IMR-90 (cell line): ENCODE results near the gene NXPE3. TPM values are rescaled to one million over a fixed set of nuclear protein-coding genes. Genes with fewer than 3 reads are reported as not detected.

Experiments used
- ATAC-seq: fragments of 200-7000 bp; cut with Tn5 transposase; 2 replicates; pipeline ENCODE4 v1.9.1; 2020; ENCODE audit warnings: low read depth, mild to moderate bottlenecking, moderate library complexity
- BruUV-seq: library from RNA; stranded (reverse); fragments of 400-500 nt; replicated peaks from 2 replicates; lab custom pipeline; 2021; lab: Mats Ljungman, UMichigan
- CTCF ChIA-PET: fragments of 300-600 bp; formaldehyde crosslinking; extraction: SDS; loops from one replicate; lab custom pipeline; 2021; ENCODE audit warnings: antibody characterized with exemption; lab: Yijun Ruan, JAX
- POLR2A ChIA-PET: fragments of 300-600 bp; sonication (Branson Sonifier 250); formaldehyde crosslinking; loops from one replicate; lab custom pipeline; 2022; ENCODE audit warnings: antibody characterized with exemption; ENCODE audit not compliant: unreplicated experiment; lab: Charles Lee
- DNase-seq: peaks from one replicate; pipeline ENCODE4 v3.0.0; 2013
- H2AFZ ChIP-seq: replicated peaks from 2 replicates; pipeline ENCODE3; 2013; ENCODE audit warnings: low read length, mild to moderate bottlenecking; ENCODE audit not compliant: poor library complexity
- H2AK5ac ChIP-seq: 2 replicates; pipeline ENCODE4 v1.6.1; 2013; ENCODE audit warnings: low read depth, low read length, inconsistent platforms
- H2AK9ac ChIP-seq: replicated peaks from 2 replicates; pipeline ENCODE3; 2013; ENCODE audit warnings: mild to moderate bottlenecking, low read depth, low read length, moderate library complexity; ENCODE audit not compliant: poor library complexity
- H2BK120ac ChIP-seq: 2 replicates; pipeline ENCODE4 v1.6.1; 2013; ENCODE audit warnings: low read depth, low read length, inconsistent platforms
- H2BK15ac ChIP-seq: 3 replicates; pipeline ENCODE4 v1.6.1; 2013; ENCODE audit warnings: low read depth, low read length, inconsistent platforms
- H2BK20ac ChIP-seq: 2 replicates; pipeline ENCODE4 v1.6.1; 2013; ENCODE audit warnings: low read depth, mild to moderate bottlenecking, inconsistent platforms, low read length, moderate library complexity
- H2BK5ac ChIP-seq: 2 replicates; pipeline ENCODE4 v1.6.1; 2013; ENCODE audit warnings: mild to moderate bottlenecking, low read depth, low read length, inconsistent platforms; ENCODE audit not compliant: poor library complexity, severe bottlenecking
- H3K14ac ChIP-seq: replicated peaks from 2 replicates; pipeline ENCODE4 v1.6.1; 2013; ENCODE audit warnings: low read depth, low read length, inconsistent platforms
- H3K18ac ChIP-seq: 2 replicates; pipeline ENCODE4 v1.6.1; 2013; ENCODE audit warnings: low read depth, low read length, control low read depth
- H3K23ac ChIP-seq: 2 replicates; pipeline ENCODE4 v1.6.1; 2013; ENCODE audit warnings: low read depth, low read length, inconsistent platforms
- H3K27ac ChIP-seq: 2 replicates; pipeline ENCODE4 v1.5.1; 2013; ENCODE audit warnings: mild to moderate bottlenecking, control low read depth, low read length; ENCODE audit not compliant: insufficient read depth
- H3K27me3 ChIP-seq: 2 replicates; pipeline ENCODE4 v1.6.1; 2013; ENCODE audit warnings: low read length; ENCODE audit not compliant: control insufficient read depth, insufficient read depth
- H3K36me3 ChIP-seq: 2 replicates; pipeline ENCODE4 v1.6.1; 2013; ENCODE audit warnings: low read length, mixed read lengths; ENCODE audit not compliant: control insufficient read depth, insufficient read depth
- H3K4ac ChIP-seq: 2 replicates; pipeline ENCODE4 v1.6.1; 2013; ENCODE audit warnings: low read depth, low read length, inconsistent platforms
- H3K4me1 ChIP-seq: 2 replicates; pipeline ENCODE4 v1.6.1; 2013; ENCODE audit warnings: low read length, mixed read lengths; ENCODE audit not compliant: control insufficient read depth, insufficient read depth
- H3K4me2 ChIP-seq: 2 replicates; pipeline ENCODE4 v1.6.1; 2013; ENCODE audit warnings: low read depth, mild to moderate bottlenecking, control low read depth, low read length, moderate library complexity
- H3K4me3 ChIP-seq: 2 replicates; pipeline ENCODE4 v1.5.1; 2013; ENCODE audit warnings: low read depth, mild to moderate bottlenecking, control low read depth, low read length, moderate library complexity; ENCODE audit not compliant: insufficient read depth
- H3K56ac ChIP-seq: 2 replicates; pipeline ENCODE4 v1.6.1; 2013; ENCODE audit warnings: low read length, inconsistent platforms; ENCODE audit not compliant: insufficient read depth; ENCODE audit errors: extremely low read depth
- H3K79me1 ChIP-seq, 2 experiments: 2 replicates each; pipeline ENCODE4 v1.6.1; 2013; ENCODE audit warnings: low read length in 2 of 2, inconsistent platforms in 1 of 2, low read depth in 1 of 2
- H3K9ac ChIP-seq: 2 replicates; pipeline ENCODE4 v1.6.1; 2013; ENCODE audit warnings: low read depth, low read length, control low read depth
- H3K9me1 ChIP-seq: 2 replicates; pipeline ENCODE4 v1.6.1; 2013; ENCODE audit warnings: low read length, inconsistent platforms; ENCODE audit not compliant: insufficient read depth
- H3K9me3 ChIP-seq: 2 replicates; pipeline ENCODE4 v1.6.1; 2013; ENCODE audit warnings: low read length; ENCODE audit not compliant: control insufficient read depth, insufficient read depth
- H4K20me1 ChIP-seq: 2 replicates; pipeline ENCODE4 v1.6.1; 2013; ENCODE audit warnings: low read length, inconsistent platforms; ENCODE audit not compliant: insufficient read depth
- H4K5ac ChIP-seq: 2 replicates; pipeline ENCODE4 v1.6.1; 2013; ENCODE audit warnings: mild to moderate bottlenecking, low read depth, low read length, control low read depth
- H4K8ac ChIP-seq, 2 experiments: 2 replicates each; pipeline ENCODE4 v1.6.1; 2013; ENCODE audit warnings: low read depth in 2 of 2, low read length in 2 of 2, control low read depth in 1 of 2, inconsistent platforms in 1 of 2
- H4K91ac ChIP-seq: 2 replicates; pipeline ENCODE4 v1.6.1; 2013; ENCODE audit warnings: low read depth, low read length, inconsistent platforms; ENCODE audit not compliant: insufficient read depth
- FOS ChIP-seq: fragments of 150-350 bp; IDR thresholded peaks from 2 replicates; pipeline ENCODE4 v1.6.1; 2016; ENCODE audit warnings: low read depth, low read length
- RAD21 ChIP-seq: IDR thresholded peaks from 2 replicates; pipeline ENCODE4 v1.6.1; 2012; ENCODE audit warnings: low read length, improper control_type of control experiment
- RCOR1 ChIP-seq: IDR thresholded peaks from 2 replicates; pipeline ENCODE4 v1.6.1; 2012; ENCODE audit warnings: mild to moderate bottlenecking, low read length, improper control_type of control experiment; ENCODE audit not compliant: insufficient replicate concordance
- WGBS, 2 experiments: methylation state at CpG; one replicate each; pipeline versions ENCODE4 v1.1.5 to v1.1.7; 2013; ENCODE audit warnings: missing lambda C conversion rate in 2 of 2; ENCODE audit not compliant: insufficient read length in 1 of 2; ENCODE audit errors: extremely low coverage in 2 of 2; 5-methylcytosine and 5-hydroxymethylcytosine counted together
- dilution Hi-C: fragments of 300-500 bp; cut with HindIII; formaldehyde crosslinking; loops from one replicate; pipeline ENCODE4 v1.14.3; 2018; ENCODE audit warnings: low sequenced_read_pairs; ENCODE audit not compliant: unreplicated experiment
- in situ Hi-C: fragments of 300-500 bp; cut with MboI; formaldehyde crosslinking; loops from 3 replicates; pipeline ENCODE4 v1.14.3; 2019; ENCODE audit warnings: low sequenced_read_pairs, inconsistent platforms, mixed read lengths
- intact Hi-C: fragments of 100-400 bp; cut with micrococcal nuclease; formaldehyde crosslinking; loops from 2 replicates; pipeline ENCODE4 v1.10.0; 2022
- polyA plus RNA-seq, 3 experiments: library from polyadenylated mRNA; depleted of rRNA; stranded (reverse); fragments of >200 nt; gene quantifications; 2 replicates each; pipeline ENCODE4 v1.2.3, GENCODE V29; 2012; ENCODE audit warnings: low replicate concordance in 1 of 3
- total RNA-seq: library from RNA; depleted of rRNA; stranded (reverse); fragments of >200 nt; gene quantifications from 2 replicates; pipeline ENCODE4 v1.2.3, GENCODE V29; 2012

NXPE3 gene
- total and polyA plus RNA-seq, 2 of the 4 experiments (the other 2 are of a cell fraction): 20.0 to 23.8 TPM

GRCh38 chr3:101852983-101853840 is 74.2 kb downstream of the NXPE3 start:
- no peaks in the 10 kb centered on the region for H3K27me3 ChIP-seq
- TF ChIP-seq RAD21: no peak
- no peak for TF ChIP-seq RCOR1
- no peak for TF ChIP-seq FOS
- H3K18ac ChIP-seq: no peak overlapping the region
- peak overlapping the region; percentile 60 for H3K4me2 ChIP-seq
- no peak overlapping the region for H2AFZ ChIP-seq
- peak overlapping the region; percentile 38 for H3K14ac ChIP-seq
- peaks cover 21% of the 10 kb centered on the region for H3K9me1 ChIP-seq
- CTCF ChIA-PET: interaction anchor here (0.7 kb wide), 1 partner anchor 83 kb away, joined by 10 read pairs; no protein-coding TSS in a partner anchor
- no TSS peak for BruUV-seq
- H3K9ac ChIP-seq: peak overlapping the region; percentile 32; the same call in 1 of the 2 replicates
- no peak overlapping the region for H2BK20ac ChIP-seq
- no peak overlapping the region for H2AK9ac ChIP-seq
- POLR2A ChIA-PET: no interaction called here
- 100% methylated on average over 3 of the region's 8 CpGs; no CpG with 5 or more reads in 1 of the 2 experiments for WGBS, 2 experiments
- peak overlapping the region; percentile 29; the same call in 1 of the 2 replicates for H3K27ac ChIP-seq
- no peak overlapping the region; a peak in 1 of 4 replicates for H4K8ac ChIP-seq
- no peaks in the 10 kb centered on the region for H3K9me3 ChIP-seq
- H3K56ac ChIP-seq: no peak overlapping the region
- H2BK15ac ChIP-seq: no peak overlapping the region
- peaks cover 10% of the 10 kb centered on the region for H3K4me1 ChIP-seq
- in situ Hi-C loops (no loop called here), dilution Hi-C loops (no loop called here), intact Hi-C loops (loop anchor here (5.0 kb wide), 1 partner anchor 41 kb away; no protein-coding TSS in a partner anchor)
- no peak overlapping the region for H4K5ac ChIP-seq
- H3K23ac ChIP-seq: peak overlapping the region; percentile 54
- H4K20me1 ChIP-seq: peaks cover 70% of the 10 kb centered on the region
- H4K91ac ChIP-seq: no peak overlapping the region
- no peak for DNase-seq
- no peak for ATAC-seq
- peak overlapping the region; percentile 58 for H2BK5ac ChIP-seq
- H3K4ac ChIP-seq: no peak overlapping the region
- no peak overlapping the region for H2BK120ac ChIP-seq
- peak overlapping the region; percentile 2; the same call in 1 of the 2 replicates for H3K4me3 ChIP-seq
- H3K36me3 ChIP-seq: peaks cover 50% of the 10 kb centered on the region
- H3K79me1 ChIP-seq: peaks cover 22 to 51% of the 10 kb centered on the region in 2 experiments
- H2AK5ac ChIP-seq: no peak overlapping the region
